ENCODE measurements around the gene METTL1.

Gene METTL1

GRCh38 chr12:57751788-57752667 is 19.9 kb downstream of the METTL1 start, which contains the start of gene CDK4:
TSS of gene CDK4 (minus strand) at chr12:57752310. CDS start at chr12:57751717, 593 bp downstream.
- peak; percentile 97 to 98 for DNase-seq

- DNase-seq, result no peak
Observed at GRCh38 chr12:57751432-57751787, 20.5 kb downstream of the METTL1 start.

DNA sequence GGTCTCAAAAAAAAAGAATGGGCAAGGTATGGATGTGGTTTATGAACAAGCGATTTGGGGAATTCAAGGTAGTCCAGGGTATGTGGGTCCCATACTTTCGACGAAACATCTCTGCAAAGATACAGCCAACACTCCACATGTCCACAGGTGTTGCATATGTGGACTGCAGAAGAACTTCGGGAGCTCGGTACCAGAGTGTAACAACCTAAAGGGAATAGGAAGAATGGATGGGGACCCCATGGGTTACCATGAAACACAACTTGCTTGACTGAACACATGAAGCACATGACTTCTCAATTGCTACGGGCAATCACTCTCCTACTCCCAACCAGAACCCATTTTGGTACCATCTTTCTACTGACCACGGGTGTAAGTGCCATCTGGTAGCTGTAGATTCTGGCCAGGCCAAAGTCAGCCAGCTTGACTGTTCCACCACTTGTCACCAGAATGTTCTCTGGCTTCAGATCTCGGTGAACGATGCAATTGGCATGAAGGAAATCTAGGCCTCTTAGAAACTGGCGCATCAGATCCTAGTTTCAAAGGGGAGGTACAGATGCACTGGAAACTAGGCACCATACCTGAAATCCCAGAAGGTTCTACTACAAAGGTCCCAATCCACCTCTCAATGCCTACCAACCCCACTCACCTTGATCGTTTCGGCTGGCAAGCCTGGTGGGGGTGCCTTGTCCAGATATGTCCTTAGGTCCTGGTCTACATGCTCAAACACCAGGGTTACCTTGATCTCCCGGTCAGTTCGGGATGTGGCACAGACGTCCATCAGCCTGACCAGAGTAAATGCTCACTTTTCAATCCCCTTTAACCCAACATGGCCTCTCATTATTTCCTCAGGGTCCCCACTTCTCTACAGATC is 21.1 kb downstream of the METTL1 start:
- DNase-seq, result no peak

- no peak for DNase-seq
Observed at GRCh38 chr12:57749061-57749460, 22.8 kb downstream of the METTL1 start.

DNA sequence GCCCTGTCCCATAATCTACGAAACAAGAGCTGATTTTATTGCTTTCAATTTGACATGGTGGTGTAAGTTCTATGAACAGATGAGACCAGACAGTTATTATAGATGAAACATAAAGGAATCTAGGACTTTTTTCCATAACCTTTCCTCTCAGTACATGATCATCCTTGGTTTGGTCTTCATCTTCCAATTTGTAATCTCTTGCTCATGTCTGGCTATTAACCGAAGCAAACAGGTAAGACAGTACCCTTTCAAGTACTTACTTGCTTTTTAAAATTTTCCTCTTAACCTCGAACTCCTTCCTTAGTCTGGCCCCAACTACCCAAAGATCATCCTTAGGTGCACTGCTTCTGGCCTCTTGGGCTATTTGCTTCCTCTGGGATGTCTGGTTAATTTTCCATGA is 25.9 kb downstream of the METTL1 start:
- DNase-seq, result no peak

GRCh38 chr12:57745485-57745881 is 26.4 kb downstream of the METTL1 start:
- peak in 1 of 2 donors; percentile 28 for DNase-seq

- DNase-seq, result peak; percentile 94 to 95
Observed at GRCh38 chr12:57744777-57745484, 27.0 kb downstream of the METTL1 start, which contains the start of gene TSPAN31. TSS of gene TSPAN31 (plus strand) at chr12:57745039. CDS start at chr12:57745155, 116 bp downstream.

DNA sequence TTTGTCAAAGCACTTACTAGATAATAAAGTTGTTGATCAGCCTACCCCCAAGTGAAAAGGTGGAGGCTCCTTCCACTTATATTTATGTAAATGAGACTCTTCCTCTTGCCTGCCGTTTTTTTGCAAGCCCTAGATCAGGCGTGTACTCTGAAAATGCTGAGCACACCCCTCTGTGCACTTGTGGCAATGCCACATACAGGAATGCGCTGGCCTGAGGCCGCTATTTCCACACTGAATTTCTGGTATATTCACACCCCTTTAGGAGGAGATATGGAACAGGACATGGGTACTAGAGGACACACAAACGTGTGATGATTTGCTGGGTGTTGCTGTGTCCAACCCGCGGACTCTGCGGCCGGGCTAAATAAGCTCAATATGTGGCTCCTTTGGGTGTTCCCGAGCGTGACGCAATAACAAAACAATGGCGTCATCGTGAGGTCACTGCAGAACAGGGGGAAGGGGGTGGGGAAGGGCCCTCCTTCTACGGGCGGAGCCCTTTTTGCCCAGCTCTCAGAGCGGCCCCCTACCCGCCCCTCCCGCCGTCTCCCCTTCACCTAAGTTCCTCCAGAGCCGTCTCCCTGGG is 27.6 kb downstream of the METTL1 start:
- DNase-seq, result peak; percentile 78 to 79

DNA sequence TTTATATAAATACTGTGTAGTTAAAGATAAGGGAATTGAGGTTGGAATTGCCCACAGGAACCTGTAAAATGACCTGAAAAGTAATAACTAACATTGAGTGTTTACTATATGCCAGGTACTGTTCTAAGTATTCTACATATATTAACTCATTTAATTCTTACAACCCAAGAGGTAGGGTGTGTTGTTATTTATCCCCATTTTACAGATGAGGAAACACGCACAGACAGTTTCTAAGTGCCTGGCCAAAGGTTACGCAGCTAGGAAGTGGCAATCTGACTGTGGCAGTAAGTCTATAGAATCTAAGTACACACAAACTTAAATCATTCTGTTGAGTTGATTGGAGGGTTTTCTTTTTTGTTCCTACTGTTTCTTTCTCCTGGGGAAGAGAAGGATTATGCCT is 28.1 kb downstream of the METTL1 start:
- no peak for DNase-seq

- peak; percentile 78 to 81 for DNase-seq
Observed at GRCh38 chr12:57741844-57742738, 29.8 kb downstream of the METTL1 start.

GRCh38 chr12:57741413-57741789 is 30.5 kb downstream of the METTL1 start:
- no peak for DNase-seq

GRCh38 chr12:57740656-57741412 is 31.1 kb downstream of the METTL1 start:
- peak; percentile 72 to 73 for DNase-seq

- no peak for DNase-seq
Observed at GRCh38 chr12:57739914-57740538, 31.9 kb downstream of the METTL1 start.

GRCh38 chr12:57739387-57739786 is 32.5 kb downstream of the METTL1 start:
- DNase-seq, result no peak

- DNase-seq, result no peak
Observed at GRCh38 chr12:57738661-57739237, 33.2 kb downstream of the METTL1 start, which contains the start of gene AGAP2. TSS of gene AGAP2 (minus strand) at chr12:57738742. CDS start at chr12:57738246, 496 bp downstream.

DNA sequence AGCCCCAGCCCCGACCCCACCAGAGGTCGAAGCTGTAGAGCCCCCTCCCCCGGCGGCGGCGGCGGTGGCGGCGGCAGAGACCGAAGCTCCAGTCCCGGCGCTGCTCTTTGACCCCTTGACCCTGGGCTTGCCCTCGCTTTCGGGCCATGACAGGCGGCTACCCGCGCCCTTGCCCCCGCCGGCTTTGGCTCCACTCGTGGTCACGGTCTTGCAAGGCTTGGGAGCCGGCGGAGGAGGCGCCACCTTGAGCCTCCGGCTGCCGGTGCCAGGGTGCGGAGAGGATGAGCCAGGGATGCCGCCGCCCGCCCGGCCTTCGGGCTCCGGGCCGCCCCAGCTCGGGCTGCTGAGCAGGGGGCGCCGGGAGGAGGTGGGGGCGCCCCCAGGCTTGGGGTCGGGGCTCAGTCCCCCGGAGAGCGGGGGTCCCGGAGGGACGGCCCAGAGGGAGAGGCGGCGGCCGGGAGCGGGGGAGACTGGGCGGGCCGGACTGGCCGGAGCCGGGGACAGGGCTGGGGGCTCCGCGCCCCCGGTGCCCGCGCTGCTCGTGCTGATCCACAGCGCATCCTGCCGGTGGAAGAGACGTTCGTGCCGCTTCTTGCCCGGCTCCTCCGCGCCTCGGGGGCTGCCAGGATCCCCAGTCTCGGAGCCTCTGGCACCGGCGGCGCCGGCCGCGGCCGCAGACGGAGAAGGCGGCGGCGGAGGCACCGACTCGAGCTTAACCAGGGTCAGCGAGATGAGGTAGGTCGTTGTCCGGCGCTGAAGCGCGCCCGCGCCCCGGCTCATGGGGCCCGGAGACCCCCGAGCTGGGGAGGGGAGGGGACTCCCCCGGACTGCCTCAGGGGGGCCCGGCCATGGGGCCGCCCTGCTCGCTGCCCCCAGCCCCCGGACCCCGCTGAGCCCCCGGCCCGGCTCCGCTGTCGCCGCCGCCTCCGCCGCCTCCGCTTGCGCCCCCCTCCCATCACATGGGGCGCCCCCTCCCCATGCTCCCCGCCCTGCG is 34.1 kb downstream of the METTL1 start:
- DNase-seq, result no peak

- DNase-seq, result no peak
Observed at GRCh38 chr12:57736741-57737466, 35.0 kb downstream of the METTL1 start.
